ENCODE measurements around the gene TMEM88. TPM values are rescaled to one million over a fixed set of nuclear protein-coding genes. Genes with fewer than 3 reads are reported as not detected.
A peak's percentile ranks its signal among the peaks of the same experiment; 100 is the strongest.

The TMEM88 gene
- total RNA-seq, 1 experiment from 2014 or later, result 2.8 TPM

DNA sequence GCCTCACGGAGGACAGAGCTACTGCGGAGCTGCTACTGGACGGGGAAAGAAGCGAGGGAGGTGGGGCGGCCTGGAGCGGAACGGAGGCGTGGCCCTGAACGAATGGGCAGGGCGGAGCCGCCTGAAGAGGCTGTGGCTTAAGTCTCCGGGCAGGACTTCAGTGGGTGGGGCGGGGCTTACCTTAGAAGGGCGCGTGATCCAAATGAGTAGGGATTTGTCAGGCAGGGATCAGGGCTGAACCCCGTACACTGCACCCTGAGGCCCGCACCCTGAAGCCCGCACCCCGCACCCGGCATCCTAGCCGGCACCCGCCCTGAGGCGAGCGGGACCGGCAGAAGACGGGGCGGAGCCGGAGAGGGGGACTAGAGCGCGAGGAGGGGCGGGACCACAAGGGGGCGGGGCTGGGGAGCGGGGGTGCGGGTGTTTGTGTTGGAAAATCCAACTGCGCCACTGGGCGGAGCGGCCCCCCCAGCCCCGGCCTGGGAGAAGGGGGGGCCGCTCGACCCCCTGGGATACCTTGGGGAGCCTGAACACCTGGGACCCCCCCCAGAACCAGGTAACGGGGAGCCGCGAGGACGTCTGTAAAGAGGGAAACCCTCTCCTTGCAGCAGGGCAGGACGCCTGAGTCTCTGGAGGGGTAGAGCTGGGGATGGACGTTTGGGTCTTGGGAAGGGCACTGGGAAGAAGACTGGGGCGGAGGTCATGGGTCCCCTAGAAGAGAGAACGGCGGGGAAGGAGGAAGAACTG lies 20.9 kb upstream of the TMEM88 start, which contains the start of gene KDM6B:
Gene KDM6B, plus strand, starts transcription at position 423 of the 747 bp plus-strand sequence. CDS start 11,338 bp downstream, outside the sequence.
- DNase-seq (ENCODE audit: low read depth, low spot score), result peak; percentile 80
- peak within 1 kb of the TSS; percentile 98 for H3K27ac ChIP-seq (ENCODE audit: low read depth, low read length)
- intact Hi-C loops (cut with micrococcal nuclease), result loop anchor here (2.0 kb wide), 2 partner anchors 23 to 53 kb away; partner anchors contain the start of gene NAA38
- TF ChIP-seq, protein P1, sequence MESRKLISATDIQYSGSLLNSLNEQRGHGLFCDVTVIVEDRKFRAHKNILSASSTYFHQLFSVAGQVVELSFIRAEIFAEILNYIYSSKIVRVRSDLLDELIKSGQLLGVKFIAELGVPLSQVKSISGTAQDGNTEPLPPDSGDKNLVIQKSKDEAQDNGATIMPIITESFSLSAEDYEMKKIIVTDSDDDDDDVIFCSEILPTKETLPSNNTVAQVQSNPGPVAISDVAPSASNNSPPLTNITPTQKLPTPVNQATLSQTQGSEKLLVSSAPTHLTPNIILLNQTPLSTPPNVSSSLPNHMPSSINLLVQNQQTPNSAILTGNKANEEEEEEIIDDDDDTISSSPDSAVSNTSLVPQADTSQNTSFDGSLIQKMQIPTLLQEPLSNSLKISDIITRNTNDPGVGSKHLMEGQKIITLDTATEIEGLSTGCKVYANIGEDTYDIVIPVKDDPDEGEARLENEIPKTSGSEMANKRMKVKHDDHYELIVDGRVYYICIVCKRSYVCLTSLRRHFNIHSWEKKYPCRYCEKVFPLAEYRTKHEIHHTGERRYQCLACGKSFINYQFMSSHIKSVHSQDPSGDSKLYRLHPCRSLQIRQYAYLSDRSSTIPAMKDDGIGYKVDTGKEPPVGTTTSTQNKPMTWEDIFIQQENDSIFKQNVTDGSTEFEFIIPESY (IDR thresholded peaks at IDR 0.05; ENCODE audit: extremely low read depth, insufficient replicate concordance, low read length), result no peak
- TF ChIP-seq YY1 (IDR thresholded peaks at IDR 0.05; ENCODE audit: extremely low read depth, insufficient replicate concordance, low read depth, low read length) (no peak), SIN3A (IDR thresholded peaks at IDR 0.05; ENCODE audit: low read depth) (no peak), RAD21 (IDR thresholded peaks at IDR 0.05; ENCODE audit: low read depth) (no peak), CBX3 (IDR thresholded peaks at IDR 0.05; ENCODE audit: low read depth) (no peak), SRF (IDR thresholded peaks at IDR 0.05; ENCODE audit: low read depth) (no peak), CEBPB (IDR thresholded peaks at IDR 0.05; ENCODE audit: low read depth) (no peak), EGR1 (IDR thresholded peaks at IDR 0.05; ENCODE audit: low read depth) (no peak), EZH2 (IDR thresholded peaks at IDR 0.05) (no peak), SP1 (IDR thresholded peaks at IDR 0.05; ENCODE audit: low read depth) (no peak), FOSL1 (IDR thresholded peaks at IDR 0.05; ENCODE audit: low read depth) (no peak), JUND (IDR thresholded peaks at IDR 0.05) (no peak), EZH2phosphoT487 (IDR thresholded peaks at IDR 0.05; ENCODE audit: borderline replicate concordance) (no peak), POLR2AphosphoS5 (IDR thresholded peaks at IDR 0.05; ENCODE audit: low read depth, low read length) (no peak; the same call in 1 of the 2 replicates), ZFX (IDR thresholded peaks at IDR 0.05) (no peak), ZNF274 (IDR thresholded peaks at IDR 0.05; ENCODE audit: low read depth, low read length) (no peak)
- TF ChIP-seq, protein P2, sequence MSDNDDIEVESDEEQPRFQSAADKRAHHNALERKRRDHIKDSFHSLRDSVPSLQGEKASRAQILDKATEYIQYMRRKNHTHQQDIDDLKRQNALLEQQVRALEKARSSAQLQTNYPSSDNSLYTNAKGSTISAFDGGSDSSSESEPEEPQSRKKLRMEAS (IDR thresholded peaks at IDR 0.05), result no peak
- TF ChIP-seq, protein P3, sequence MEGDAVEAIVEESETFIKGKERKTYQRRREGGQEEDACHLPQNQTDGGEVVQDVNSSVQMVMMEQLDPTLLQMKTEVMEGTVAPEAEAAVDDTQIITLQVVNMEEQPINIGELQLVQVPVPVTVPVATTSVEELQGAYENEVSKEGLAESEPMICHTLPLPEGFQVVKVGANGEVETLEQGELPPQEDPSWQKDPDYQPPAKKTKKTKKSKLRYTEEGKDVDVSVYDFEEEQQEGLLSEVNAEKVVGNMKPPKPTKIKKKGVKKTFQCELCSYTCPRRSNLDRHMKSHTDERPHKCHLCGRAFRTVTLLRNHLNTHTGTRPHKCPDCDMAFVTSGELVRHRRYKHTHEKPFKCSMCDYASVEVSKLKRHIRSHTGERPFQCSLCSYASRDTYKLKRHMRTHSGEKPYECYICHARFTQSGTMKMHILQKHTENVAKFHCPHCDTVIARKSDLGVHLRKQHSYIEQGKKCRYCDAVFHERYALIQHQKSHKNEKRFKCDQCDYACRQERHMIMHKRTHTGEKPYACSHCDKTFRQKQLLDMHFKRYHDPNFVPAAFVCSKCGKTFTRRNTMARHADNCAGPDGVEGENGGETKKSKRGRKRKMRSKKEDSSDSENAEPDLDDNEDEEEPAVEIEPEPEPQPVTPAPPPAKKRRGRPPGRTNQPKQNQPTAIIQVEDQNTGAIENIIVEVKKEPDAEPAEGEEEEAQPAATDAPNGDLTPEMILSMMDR (IDR thresholded peaks at IDR 0.05 in 2 of 3, conservative IDR thresholded peaks at IDR 0.05 in 1 of 3; ENCODE audit: borderline replicate concordance in 1 of 3, insufficient read depth in 1 of 3, low read depth in 2 of 3, low read length in 2 of 3), result no peak
- TF ChIP-seq, protein P4, sequence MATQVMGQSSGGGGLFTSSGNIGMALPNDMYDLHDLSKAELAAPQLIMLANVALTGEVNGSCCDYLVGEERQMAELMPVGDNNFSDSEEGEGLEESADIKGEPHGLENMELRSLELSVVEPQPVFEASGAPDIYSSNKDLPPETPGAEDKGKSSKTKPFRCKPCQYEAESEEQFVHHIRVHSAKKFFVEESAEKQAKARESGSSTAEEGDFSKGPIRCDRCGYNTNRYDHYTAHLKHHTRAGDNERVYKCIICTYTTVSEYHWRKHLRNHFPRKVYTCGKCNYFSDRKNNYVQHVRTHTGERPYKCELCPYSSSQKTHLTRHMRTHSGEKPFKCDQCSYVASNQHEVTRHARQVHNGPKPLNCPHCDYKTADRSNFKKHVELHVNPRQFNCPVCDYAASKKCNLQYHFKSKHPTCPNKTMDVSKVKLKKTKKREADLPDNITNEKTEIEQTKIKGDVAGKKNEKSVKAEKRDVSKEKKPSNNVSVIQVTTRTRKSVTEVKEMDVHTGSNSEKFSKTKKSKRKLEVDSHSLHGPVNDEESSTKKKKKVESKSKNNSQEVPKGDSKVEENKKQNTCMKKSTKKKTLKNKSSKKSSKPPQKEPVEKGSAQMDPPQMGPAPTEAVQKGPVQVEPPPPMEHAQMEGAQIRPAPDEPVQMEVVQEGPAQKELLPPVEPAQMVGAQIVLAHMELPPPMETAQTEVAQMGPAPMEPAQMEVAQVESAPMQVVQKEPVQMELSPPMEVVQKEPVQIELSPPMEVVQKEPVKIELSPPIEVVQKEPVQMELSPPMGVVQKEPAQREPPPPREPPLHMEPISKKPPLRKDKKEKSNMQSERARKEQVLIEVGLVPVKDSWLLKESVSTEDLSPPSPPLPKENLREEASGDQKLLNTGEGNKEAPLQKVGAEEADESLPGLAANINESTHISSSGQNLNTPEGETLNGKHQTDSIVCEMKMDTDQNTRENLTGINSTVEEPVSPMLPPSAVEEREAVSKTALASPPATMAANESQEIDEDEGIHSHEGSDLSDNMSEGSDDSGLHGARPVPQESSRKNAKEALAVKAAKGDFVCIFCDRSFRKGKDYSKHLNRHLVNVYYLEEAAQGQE (IDR thresholded peaks at IDR 0.05; ENCODE audit: low read depth), result no peak

More for the DNA sequence above, 20.9 kb upstream of the TMEM88 start, which contains the start of gene KDM6B:
- Histone ChIP-seq H3K79me2 (ENCODE audit: insufficient read depth, low read length) (peaks cover 8% of the 10 kb centered on the region; the same call in 1 of the 2 replicates), H3K4me3 (replicated peaks in 1 of 2; ENCODE audit: low read depth in 1 of 2, low read length in 2 of 2) (peak within 1 kb of the TSS; percentile 74 to 82), H3K9ac (ENCODE audit: low read length) (peak within 1 kb of the TSS; percentile 97), H3K27me3 (ENCODE audit: insufficient read depth, low read length) (no peaks in the 10 kb centered on the region), H2AFZ (ENCODE audit: low read depth, low read length, poor library complexity, severe bottlenecking) (peak within 1 kb of the TSS; percentile 65), H3K4me1 (ENCODE audit: control insufficient read depth in 1 of 2, insufficient read depth in 2 of 2, low read length in 2 of 2) (peaks cover 20 to 52% of the 10 kb centered on the region in 2 experiments), H3K9me2 (ENCODE audit: insufficient read depth) (no peaks in the 10 kb centered on the region), H3K9me3 (ENCODE audit: control insufficient read depth in 1 of 2, insufficient read depth in 1 of 2, low read depth in 1 of 2, low read length in 2 of 2) (no peaks in the 10 kb centered on the region), H4K20me1 (ENCODE audit: insufficient read depth) (no peaks in the 10 kb centered on the region), H3K36me3 (ENCODE audit: control insufficient read depth in 1 of 2, insufficient read depth in 2 of 2, low read length in 2 of 2) (no peaks in the 10 kb centered on the region), H3K4me2 (ENCODE audit: low read length) (peak within 1 kb of the TSS; percentile 99)
- ChIA-PET RAD21 (ENCODE audit: low non-redundant PET in 1 of 2, low total read pairs in 2 of 2, uncharacterized antibody in 2 of 2, unreplicated experiment in 2 of 2) (interaction anchor here (1.0 kb wide), 2 partner anchors 11 to 90 kb away, joined by 3 to 5 read pairs; no protein-coding TSS in a partner anchor), POLR2A (interaction anchor here (1.0 to 3.1 kb wide), 5 partner anchors 9 to 23 kb away, joined by 3 to 20 read pairs (median 7); partner anchors contain the start of gene NAA38), CTCF (interaction anchor here (0.6 to 1.9 kb wide), 9 partner anchors 8 to 155 kb away, joined by 3 to 25 read pairs (median 3); partner anchors contain the start of genes CYB5D1 and NAA38)
- ATAC-seq, result peak; percentile 70
- no TSS peak for BruUV-seq (replicated peaks)

Data from HCT116 (cell line).